HEK293 (cell line): Measurements from ENCODE around the gene SCFD1.

Source experiments
- CTCF ChIA-PET: fragments of 350-600 bp; formaldehyde crosslinking; extraction: SDS; loops from one replicate; lab custom pipeline; 2021; ENCODE audit warnings: antibody characterized with exemption; lab: Yijun Ruan, JAX
- POLR2A ChIA-PET: fragments of 300-600 bp; formaldehyde crosslinking; extraction: SDS; loops from one replicate; lab custom pipeline; 2020; ENCODE audit warnings: antibody characterized with exemption, inconsistent platforms; lab: Yijun Ruan, JAX
- H3K27ac ChIP-seq: fragments of 200-500 bp; sonication (Bioruptor generic); 2 replicates; pipeline ENCODE4 v1.5.1; 2014; ENCODE audit warnings: low read depth, low read length, control low read depth, inconsistent platforms; ENCODE audit errors: extremely low read depth
- H3K36me3 ChIP-seq, 2 experiments: fragments of 200-500 bp in 1 of 2; sonication (Bioruptor generic) in 1 of 2; 1 replicate in 1 of 2; 2 replicates in 1 of 2; pipeline ENCODE4 v1.5.1; 2014 to 2017; ENCODE audit warnings: inconsistent platforms in 2 of 2, low read length in 2 of 2; ENCODE audit not compliant: control insufficient read depth in 2 of 2, insufficient read depth in 1 of 2
- H3K4me1 ChIP-seq: fragments of 200-500 bp; sonication (Bioruptor generic); 2 replicates; pipeline ENCODE4 v1.5.1; 2014; ENCODE audit warnings: mild to moderate bottlenecking, low read length, inconsistent platforms; ENCODE audit not compliant: control insufficient read depth, insufficient read depth
- H3K4me3 ChIP-seq: 2 replicates; pipeline ENCODE4 v1.5.1; 2011; ENCODE audit warnings: low read depth, mild to moderate bottlenecking, control low read depth, low read length, moderate library complexity
- H3K9me3 ChIP-seq: fragments of 200-500 bp; sonication (Bioruptor generic); 2 replicates; pipeline ENCODE4 v1.5.1; 2014; ENCODE audit warnings: low read depth, low read length, inconsistent platforms; ENCODE audit not compliant: control insufficient read depth, insufficient read depth
- HOXA7 ChIP-seq: sonication (generic); formaldehyde crosslinking; IDR thresholded peaks from 2 replicates; pipeline ENCODE4 v1.8.1; 2022; ENCODE audit warnings: missing genetic modification reagents, borderline replicate concordance
- KLF1 ChIP-seq: fragments of 450-650 bp; formaldehyde crosslinking; IDR thresholded peaks from 2 replicates; pipeline ENCODE4 v1.5.1; 2016; ENCODE audit warnings: missing biosample characterization, missing genetic modification characterization
- OVOL3 ChIP-seq: fragments of 450-650 bp; formaldehyde crosslinking; IDR thresholded peaks from 2 replicates; pipeline ENCODE4 v1.5.1; 2016; ENCODE audit warnings: missing biosample characterization, missing genetic modification characterization
- SALL2 ChIP-seq: fragments of 450-650 bp; formaldehyde crosslinking; IDR thresholded peaks from 2 replicates; pipeline ENCODE4 v1.5.0; 2017; ENCODE audit warnings: missing biosample characterization, mild to moderate bottlenecking, missing genetic modification characterization, borderline replicate concordance
- SCRT1 ChIP-seq: fragments of 450-650 bp; formaldehyde crosslinking; IDR thresholded peaks from 2 replicates; pipeline ENCODE4 v1.5.1; 2016; ENCODE audit warnings: missing biosample characterization, missing genetic modification characterization, borderline replicate concordance
- SCRT2 ChIP-seq: fragments of 450-650 bp; formaldehyde crosslinking; IDR thresholded peaks from 2 replicates; pipeline ENCODE4 v1.5.1; 2016; ENCODE audit warnings: missing biosample characterization, missing genetic modification characterization
- SP2 ChIP-seq: fragments of 450-650 bp; formaldehyde crosslinking; IDR thresholded peaks from 2 replicates; pipeline ENCODE4 v1.5.1; 2016; ENCODE audit warnings: missing biosample characterization, missing genetic modification characterization
- YY1 ChIP-seq: fragments of 450-650 bp; formaldehyde crosslinking; IDR thresholded peaks from 2 replicates; pipeline ENCODE4 v1.5.1; 2018; ENCODE audit warnings: missing biosample characterization, missing genetic modification characterization
- ZBTB44 ChIP-seq: fragments of 450-650 bp; IDR thresholded peaks from 2 replicates; pipeline ENCODE4 v1.5.1; 2018; ENCODE audit warnings: missing biosample characterization, mild to moderate bottlenecking, missing genetic modification characterization
- ZFP69B ChIP-seq: fragments of 450-650 bp; formaldehyde crosslinking; IDR thresholded peaks from 2 replicates; pipeline ENCODE4 v1.5.1; 2016; ENCODE audit warnings: missing biosample characterization, missing genetic modification characterization
- ZNF114 ChIP-seq: fragments of 450-650 bp; formaldehyde crosslinking; IDR thresholded peaks from 2 replicates; pipeline ENCODE4 v1.5.0; 2017; ENCODE audit warnings: missing biosample characterization, missing genetic modification characterization
- ZNF248 ChIP-seq: fragments of 450-650 bp; formaldehyde crosslinking; IDR thresholded peaks from 2 replicates; pipeline ENCODE4 v1.5.1; 2017; ENCODE audit warnings: missing biosample characterization, missing genetic modification characterization
- ZNF280D ChIP-seq: fragments of 450-650 bp; formaldehyde crosslinking; IDR thresholded peaks from 2 replicates; pipeline ENCODE4 v1.5.1; 2016; ENCODE audit warnings: missing biosample characterization, missing genetic modification characterization
- ZNF366 ChIP-seq: fragments of 450-650 bp; formaldehyde crosslinking; conservative IDR thresholded peaks from 2 replicates; pipeline ENCODE4 v1.5.1; 2016; ENCODE audit warnings: missing biosample characterization, missing genetic modification characterization
- ZNF473 ChIP-seq: fragments of 450-650 bp; formaldehyde crosslinking; IDR thresholded peaks from 2 replicates; pipeline ENCODE4 v1.5.1; 2017; ENCODE audit warnings: missing biosample characterization, missing genetic modification characterization
- ZNF48 ChIP-seq: fragments of 450-650 bp; formaldehyde crosslinking; IDR thresholded peaks from 2 replicates; pipeline ENCODE4 v1.5.1; 2016; ENCODE audit warnings: missing biosample characterization, missing genetic modification characterization
- ZNF510 ChIP-seq: fragments of 450-650 bp; formaldehyde crosslinking; IDR thresholded peaks from 2 replicates; pipeline ENCODE4 v1.5.1; 2018; ENCODE audit warnings: mild to moderate bottlenecking, missing genetic modification characterization, missing biosample characterization; ENCODE audit not compliant: insufficient replicate concordance
- ZNF530 ChIP-seq: fragments of 450-650 bp; formaldehyde crosslinking; IDR thresholded peaks from 2 replicates; pipeline ENCODE4 v1.5.1; 2016; ENCODE audit warnings: low read depth, missing biosample characterization, missing genetic modification characterization
- ZNF544 ChIP-seq: fragments of 450-650 bp; formaldehyde crosslinking; IDR thresholded peaks from 2 replicates; pipeline ENCODE4 v1.5.0; 2017; ENCODE audit warnings: missing biosample characterization, missing genetic modification characterization
- ZNF571 ChIP-seq: fragments of 450-650 bp; formaldehyde crosslinking; IDR thresholded peaks from 2 replicates; pipeline ENCODE4 v1.5.0; 2017; ENCODE audit warnings: missing biosample characterization, missing genetic modification characterization
- TF ChIP-seq, protein P1 (sequence below): fragments of 450-650 bp; formaldehyde crosslinking; IDR thresholded peaks from 2 replicates; pipeline ENCODE4 v1.5.1; 2017; ENCODE audit warnings: missing biosample characterization, mild to moderate bottlenecking, missing genetic modification characterization, moderate library complexity
- TF ChIP-seq, protein P2 (sequence below): fragments of 450-650 bp; formaldehyde crosslinking; IDR thresholded peaks from 2 replicates; pipeline ENCODE4 v1.5.1; 2016; ENCODE audit warnings: missing biosample characterization, missing genetic modification characterization

Gene SCFD1

GRCh38 chr14:30648471-30648870, 26.4 kb downstream of the SCFD1 start:
- H3K36me3 ChIP-seq, result peaks cover 50 to 57% of the 10 kb centered on the region in 2 experiments
- no peak for TF ChIP-seq ZNF248 (tag by site-specific recombination)
- TF ChIP-seq ZNF530, result no peak
- TF ChIP-seq YY1, result no peak
- no peak for TF ChIP-seq ZNF510 (tag by site-specific recombination)
- TF ChIP-seq SCRT2 (tag by site-specific recombination), result no peak
- TF ChIP-seq ZNF544 (tag by site-specific recombination), result no peak
- no peak for TF ChIP-seq ZNF571 (tag by site-specific recombination)
- no peak for TF ChIP-seq ZNF114 (tag by site-specific recombination)
- no peak for TF ChIP-seq SALL2
- TF ChIP-seq ZBTB44 (tag by site-specific recombination), result no peak
- TF ChIP-seq OVOL3 (tag by site-specific recombination), result no peak
- no peak for TF ChIP-seq ZNF473 (tag by site-specific recombination)
- no peak for TF ChIP-seq KLF1 (tag by site-specific recombination)
- no peak for TF ChIP-seq ZFP69B (tag by site-specific recombination)
- no peak for TF ChIP-seq HOXA7 (CRISPR knock-in tag)
- no peak overlapping the region for H3K27ac ChIP-seq
- H3K4me1 ChIP-seq, result no peaks in the 10 kb centered on the region
- ChIA-PET CTCF (interaction anchor here (0.7 kb wide), 1 partner anchor 9 kb away, joined by 3 read pairs; no protein-coding TSS in a partner anchor), POLR2A (no interaction called here)
- H3K9me3 ChIP-seq, result no peaks in the 10 kb centered on the region; the same call in 1 of the 2 replicates
- no peak overlapping the region for H3K4me3 ChIP-seq

GRCh38 chr14:30651937-30652336, 29.8 kb downstream of the SCFD1 start:
- CTCF ChIA-PET, result no interaction called here

GRCh38 chr14:30655124-30655523, 33.0 kb downstream of the SCFD1 start:
- Histone ChIP-seq H3K36me3 (peaks cover 52 to 74% of the 10 kb centered on the region in 2 experiments), H3K4me1 (no peaks in the 10 kb centered on the region), H3K27ac (no peak overlapping the region), H3K4me3 (no peak overlapping the region), H3K9me3 (no peaks in the 10 kb centered on the region)
- TF ChIP-seq ZNF366 (no peak), SP2 (tag by site-specific recombination) (no peak)
- ChIA-PET POLR2A (interaction anchor here (1.3 kb wide), 1 partner anchor 34 kb away, joined by 3 read pairs; no protein-coding TSS in a partner anchor), CTCF (interaction anchor here (0.6 to 1.8 kb wide), 10 partner anchors 22 to 929 kb away, joined by 3 to 7 read pairs (median 4); no protein-coding TSS in a partner anchor)

More at GRCh38 chr14:30651937-30652336, 29.8 kb downstream of the SCFD1 start:
- no peaks in the 10 kb centered on the region for H3K4me1 ChIP-seq
- H3K27ac ChIP-seq, result no peak overlapping the region
- no peak overlapping the region for H3K4me3 ChIP-seq
- peaks cover 46 to 66% of the 10 kb centered on the region in 2 experiments for H3K36me3 ChIP-seq
- TF ChIP-seq SCRT1 (tag by site-specific recombination), result no peak
- H3K9me3 ChIP-seq, result no peaks in the 10 kb centered on the region
- POLR2A ChIA-PET, result no interaction called here

GRCh38 chr14:30655658-30656057, 33.5 kb downstream of the SCFD1 start:
- Histone ChIP-seq H3K4me3 (no peak overlapping the region), H3K36me3 (peaks cover 50 to 75% of the 10 kb centered on the region in 2 experiments), H3K9me3 (no peaks in the 10 kb centered on the region), H3K4me1 (no peaks in the 10 kb centered on the region), H3K27ac (no peak overlapping the region)
- ChIA-PET CTCF (interaction anchor here (0.6 to 1.8 kb wide), 7 partner anchors 23 to 929 kb away, joined by 3 to 7 read pairs (median 4); no protein-coding TSS in a partner anchor), POLR2A (interaction anchor here (1.3 kb wide), 1 partner anchor 34 kb away, joined by 3 read pairs; no protein-coding TSS in a partner anchor)
- TF ChIP-seq ZNF366 (no peak), ZNF280D (tag by site-specific recombination) (no peak), ZNF48 (tag by site-specific recombination) (no peak)
- TF ChIP-seq, protein P1, sequence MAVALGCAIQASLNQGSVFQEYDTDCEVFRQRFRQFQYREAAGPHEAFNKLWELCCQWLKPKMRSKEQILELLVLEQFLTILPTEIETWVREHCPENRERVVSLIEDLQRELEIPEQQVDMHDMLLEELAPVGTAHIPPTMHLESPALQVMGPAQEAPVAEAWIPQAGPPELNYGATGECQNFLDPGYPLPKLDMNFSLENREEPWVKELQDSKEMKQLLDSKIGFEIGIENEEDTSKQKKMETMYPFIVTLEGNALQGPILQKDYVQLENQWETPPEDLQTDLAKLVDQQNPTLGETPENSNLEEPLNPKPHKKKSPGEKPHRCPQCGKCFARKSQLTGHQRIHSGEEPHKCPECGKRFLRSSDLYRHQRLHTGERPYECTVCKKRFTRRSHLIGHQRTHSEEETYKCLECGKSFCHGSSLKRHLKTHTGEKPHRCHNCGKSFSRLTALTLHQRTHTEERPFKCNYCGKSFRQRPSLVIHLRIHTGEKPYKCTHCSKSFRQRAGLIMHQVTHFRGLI, result no peak
- TF ChIP-seq, protein P2, sequence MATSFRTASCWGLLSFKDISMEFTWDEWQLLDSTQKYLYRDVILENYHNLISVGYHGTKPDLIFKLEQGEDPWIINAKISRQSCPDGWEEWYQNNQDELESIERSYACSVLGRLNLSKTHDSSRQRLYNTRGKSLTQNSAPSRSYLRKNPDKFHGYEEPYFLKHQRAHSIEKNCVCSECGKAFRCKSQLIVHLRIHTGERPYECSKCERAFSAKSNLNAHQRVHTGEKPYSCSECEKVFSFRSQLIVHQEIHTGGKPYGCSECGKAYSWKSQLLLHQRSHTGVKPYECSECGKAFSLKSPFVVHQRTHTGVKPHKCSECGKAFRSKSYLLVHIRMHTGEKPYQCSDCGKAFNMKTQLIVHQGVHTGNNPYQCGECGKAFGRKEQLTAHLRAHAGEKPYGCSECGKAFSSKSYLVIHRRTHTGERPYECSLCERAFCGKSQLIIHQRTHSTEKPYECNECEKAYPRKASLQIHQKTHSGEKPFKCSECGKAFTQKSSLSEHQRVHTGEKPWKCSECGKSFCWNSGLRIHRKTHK (tag by site-specific recombination), result no peak
